HEK293 (cell line): Measurements from ENCODE around the gene APRT.
"Not testable (repeated sequence)": the region's sequence is repeated elsewhere in the genome, so short reads cannot be mapped to it uniquely, and the experiment has no call there.

Experiments
- CTCF ChIA-PET: fragments of 350-600 bp; formaldehyde crosslinking; extraction: SDS; loops from one replicate; lab custom pipeline; 2021; ENCODE audit warnings: antibody characterized with exemption; lab: Yijun Ruan, JAX
- POLR2A ChIA-PET: fragments of 300-600 bp; formaldehyde crosslinking; extraction: SDS; loops from one replicate; lab custom pipeline; 2020; ENCODE audit warnings: antibody characterized with exemption, inconsistent platforms; lab: Yijun Ruan, JAX
- H3K27ac ChIP-seq: fragments of 200-500 bp; sonication (Bioruptor generic); 2 replicates; pipeline ENCODE4 v1.5.1; 2014; ENCODE audit warnings: low read depth, low read length, control low read depth, inconsistent platforms; ENCODE audit errors: extremely low read depth
- H3K36me3 ChIP-seq, 2 experiments: fragments of 200-500 bp in 1 of 2; sonication (Bioruptor generic) in 1 of 2; 1 replicate in 1 of 2; 2 replicates in 1 of 2; pipeline ENCODE4 v1.5.1; 2014 to 2017; ENCODE audit warnings: inconsistent platforms in 2 of 2, low read length in 2 of 2; ENCODE audit not compliant: control insufficient read depth in 2 of 2, insufficient read depth in 1 of 2
- H3K4me1 ChIP-seq: fragments of 200-500 bp; sonication (Bioruptor generic); 2 replicates; pipeline ENCODE4 v1.5.1; 2014; ENCODE audit warnings: mild to moderate bottlenecking, low read length, inconsistent platforms; ENCODE audit not compliant: control insufficient read depth, insufficient read depth
- H3K4me3 ChIP-seq: 2 replicates; pipeline ENCODE4 v1.5.1; 2011; ENCODE audit warnings: low read depth, mild to moderate bottlenecking, control low read depth, low read length, moderate library complexity
- H3K9me3 ChIP-seq: fragments of 200-500 bp; sonication (Bioruptor generic); 2 replicates; pipeline ENCODE4 v1.5.1; 2014; ENCODE audit warnings: low read depth, low read length, inconsistent platforms; ENCODE audit not compliant: control insufficient read depth, insufficient read depth
- GLI2 ChIP-seq: fragments of 450-650 bp; formaldehyde crosslinking; IDR thresholded peaks from 2 replicates; pipeline ENCODE4; 2017; ENCODE audit warnings: missing biosample characterization, missing genetic modification characterization, low read depth, borderline replicate concordance
- GLIS1 ChIP-seq: fragments of 450-650 bp; formaldehyde crosslinking; IDR thresholded peaks from 2 replicates; pipeline ENCODE4 v1.5.1; 2016; ENCODE audit warnings: missing biosample characterization, missing genetic modification characterization
- SP3 ChIP-seq: fragments of 450-650 bp; formaldehyde crosslinking; IDR thresholded peaks from 2 replicates; pipeline ENCODE4 v1.5.1; 2016; ENCODE audit warnings: missing biosample characterization, missing genetic modification characterization
- ZBTB21 ChIP-seq: fragments of 450-650 bp; formaldehyde crosslinking; IDR thresholded peaks from 2 replicates; pipeline ENCODE4 v1.5.1; 2017; ENCODE audit warnings: missing biosample characterization, missing genetic modification characterization
- ZNF121 ChIP-seq: fragments of 450-650 bp; formaldehyde crosslinking; IDR thresholded peaks from 2 replicates; pipeline ENCODE4 v1.5.1; 2016; ENCODE audit warnings: missing biosample characterization, missing genetic modification characterization
- ZNF169 ChIP-seq: fragments of 450-650 bp; formaldehyde crosslinking; IDR thresholded peaks from 2 replicates; pipeline ENCODE4 v1.5.1; 2016; ENCODE audit warnings: missing biosample characterization, missing genetic modification characterization
- ZNF302 ChIP-seq: fragments of 450-650 bp; formaldehyde crosslinking; IDR thresholded peaks from 2 replicates; pipeline ENCODE4 v1.5.1; 2016; ENCODE audit warnings: missing biosample characterization, missing genetic modification characterization, low read depth
- ZNF324 ChIP-seq: fragments of 450-650 bp; formaldehyde crosslinking; IDR thresholded peaks from 2 replicates; pipeline ENCODE4 v1.5.1; 2016; ENCODE audit warnings: missing biosample characterization, missing genetic modification characterization
- ZNF341 ChIP-seq: fragments of 450-650 bp; formaldehyde crosslinking; IDR thresholded peaks from 2 replicates; pipeline ENCODE4; 2016; ENCODE audit warnings: low read depth, missing biosample characterization, missing genetic modification characterization
- ZNF48 ChIP-seq: fragments of 450-650 bp; formaldehyde crosslinking; IDR thresholded peaks from 2 replicates; pipeline ENCODE4 v1.5.1; 2016; ENCODE audit warnings: missing biosample characterization, missing genetic modification characterization
- ZNF501 ChIP-seq: fragments of 450-650 bp; formaldehyde crosslinking; IDR thresholded peaks from 2 replicates; pipeline ENCODE4 v1.5.1; 2016; ENCODE audit warnings: missing biosample characterization, missing genetic modification characterization
- ZNF514 ChIP-seq: fragments of 450-650 bp; formaldehyde crosslinking; IDR thresholded peaks from 2 replicates; pipeline ENCODE4 v1.5.1; 2016; ENCODE audit warnings: missing biosample characterization, missing genetic modification characterization
- ZNF677 ChIP-seq: fragments of 450-650 bp; IDR thresholded peaks from 2 replicates; pipeline ENCODE4 v1.5.0; 2018; ENCODE audit warnings: missing biosample characterization, mild to moderate bottlenecking, missing genetic modification characterization, moderate library complexity
- ZNF701 ChIP-seq: fragments of 450-650 bp; formaldehyde crosslinking; IDR thresholded peaks from 2 replicates; pipeline ENCODE4 v1.5.1; 2016; ENCODE audit warnings: missing biosample characterization, missing genetic modification characterization
- ZNF747 ChIP-seq: fragments of 450-650 bp; formaldehyde crosslinking; IDR thresholded peaks from 2 replicates; pipeline ENCODE4 v1.5.1; 2016; ENCODE audit warnings: missing biosample characterization, missing genetic modification characterization
- TF ChIP-seq, protein P1 (sequence below): IDR thresholded peaks from 2 replicates; pipeline ENCODE4 v1.6.1; 2011; ENCODE audit warnings: mild to moderate bottlenecking, low read depth, low read length, borderline replicate concordance
- TF ChIP-seq, protein P2 (sequence below): fragments of 450-650 bp; formaldehyde crosslinking; IDR thresholded peaks from 2 replicates; pipeline ENCODE4 v1.5.1; 2016; ENCODE audit warnings: missing biosample characterization, missing genetic modification characterization
- TF ChIP-seq, protein P3 (sequence below): fragments of 450-650 bp; formaldehyde crosslinking; IDR thresholded peaks from 2 replicates; pipeline ENCODE4 v1.5.1; 2017; ENCODE audit warnings: missing biosample characterization, missing genetic modification characterization
- TF ChIP-seq, protein P4 (sequence below): fragments of 450-650 bp; formaldehyde crosslinking; IDR thresholded peaks from 2 replicates; pipeline ENCODE4 v1.5.1; 2016; ENCODE audit warnings: missing biosample characterization, missing genetic modification characterization

APRT gene

DNA sequence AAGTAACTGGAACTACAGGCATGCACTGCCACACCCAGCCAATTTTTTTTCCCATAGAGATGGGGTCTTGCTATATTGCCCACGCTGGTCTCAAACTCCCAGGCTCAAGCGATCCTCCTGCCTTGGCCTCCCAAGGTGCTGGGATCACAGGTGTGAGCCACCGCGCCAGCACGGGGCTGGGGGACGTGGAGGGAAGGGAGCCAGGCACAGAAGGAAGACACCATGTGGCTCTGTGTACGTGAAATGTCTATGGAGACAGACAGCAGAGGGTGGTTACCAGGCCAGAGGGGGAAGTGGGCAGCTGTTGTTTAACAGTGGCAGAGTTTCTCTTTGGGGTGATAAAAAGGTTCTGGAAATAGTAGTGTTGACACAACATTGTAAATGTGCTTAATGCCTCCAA, 22.1 kb downstream of the APRT start:
- CTCF ChIA-PET: interaction anchor here (1.2 kb wide), 1 partner anchor 10 kb away, joined by 4 read pairs; no protein-coding TSS in a partner anchor
- TF ChIP-seq, protein P1, sequence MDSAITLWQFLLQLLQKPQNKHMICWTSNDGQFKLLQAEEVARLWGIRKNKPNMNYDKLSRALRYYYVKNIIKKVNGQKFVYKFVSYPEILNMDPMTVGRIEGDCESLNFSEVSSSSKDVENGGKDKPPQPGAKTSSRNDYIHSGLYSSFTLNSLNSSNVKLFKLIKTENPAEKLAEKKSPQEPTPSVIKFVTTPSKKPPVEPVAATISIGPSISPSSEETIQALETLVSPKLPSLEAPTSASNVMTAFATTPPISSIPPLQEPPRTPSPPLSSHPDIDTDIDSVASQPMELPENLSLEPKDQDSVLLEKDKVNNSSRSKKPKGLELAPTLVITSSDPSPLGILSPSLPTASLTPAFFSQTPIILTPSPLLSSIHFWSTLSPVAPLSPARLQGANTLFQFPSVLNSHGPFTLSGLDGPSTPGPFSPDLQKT: no peak
- TF ChIP-seq ZNF121 (peak; percentile 98), SP3 (tag by site-specific recombination) (no peak), ZNF501 (tag by site-specific recombination) (no peak)
- Histone ChIP-seq H3K27ac (no peak overlapping the region), H3K4me1 (peaks cover 4% of the 10 kb centered on the region; the same call in 1 of the 2 replicates), H3K36me3 (no peaks in the 10 kb centered on the region), H3K4me3 (no peak overlapping the region), H3K9me3 (no peaks in the 10 kb centered on the region)
- POLR2A ChIA-PET: no interaction called here

DNA sequence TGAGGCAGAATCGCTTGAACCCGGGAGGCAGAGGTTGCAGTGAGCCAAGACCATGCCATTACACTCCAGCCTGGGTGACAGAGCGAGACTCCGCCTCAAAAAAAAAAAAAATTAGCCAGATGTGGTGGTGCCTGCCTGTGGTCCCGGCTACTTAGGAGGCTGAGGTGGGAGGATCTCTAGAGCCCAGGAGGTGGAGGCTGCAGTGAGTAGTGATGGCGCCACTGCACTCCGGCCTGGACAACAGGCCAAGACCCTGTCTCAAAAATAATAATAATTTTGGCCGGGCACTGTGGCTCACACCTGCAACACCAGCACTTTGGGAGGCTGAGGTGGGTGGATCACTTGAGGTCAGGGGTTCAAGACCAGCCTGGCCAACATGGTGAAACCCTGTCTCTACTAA, 23.0 kb downstream of the APRT start:
- H3K4me3 ChIP-seq, POLR2A ChIA-PET, H3K4me1 ChIP-seq, H3K9me3 ChIP-seq, H3K36me3 ChIP-seq, H3K27ac ChIP-seq: not testable (repeated sequence)
- CTCF ChIA-PET: interaction anchor here (2.3 kb wide), 1 partner anchor 45 kb away, joined by 16 read pairs; no protein-coding TSS in a partner anchor

DNA sequence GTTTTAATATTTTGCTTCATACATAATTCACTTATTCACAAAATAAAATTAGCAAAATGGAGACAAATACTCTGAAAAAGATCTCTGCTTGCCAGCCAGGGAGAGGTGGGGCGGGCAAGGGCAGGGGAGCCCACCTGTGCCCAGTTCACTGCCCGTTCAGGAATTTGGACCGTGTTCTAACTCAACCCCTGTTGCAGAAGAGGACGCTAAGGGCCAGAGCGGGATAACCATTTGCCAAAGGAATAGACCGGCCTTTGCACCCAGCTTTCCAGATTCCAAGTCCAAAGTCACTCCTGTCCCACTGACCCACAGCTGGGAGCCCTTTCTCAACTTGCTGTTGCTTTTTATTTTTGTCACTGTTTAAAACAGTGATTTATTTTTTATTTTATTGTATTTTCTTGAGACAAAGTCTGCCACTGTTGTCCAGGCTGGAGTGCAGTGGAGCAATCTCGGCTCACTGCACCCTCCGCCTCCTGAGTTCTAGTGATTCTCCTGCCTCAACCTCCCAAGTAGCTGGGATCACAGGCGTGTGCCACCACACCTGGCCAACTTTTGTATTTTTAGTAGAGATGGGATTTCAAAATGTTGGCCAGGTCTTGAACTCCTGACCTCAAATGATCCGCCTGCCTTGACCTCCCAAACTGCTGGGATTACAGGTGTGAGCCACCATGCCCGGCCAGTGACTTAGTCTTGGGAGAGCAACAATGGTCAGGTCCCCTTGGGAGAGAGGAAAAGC, 24.0 kb downstream of the APRT start:
- Histone ChIP-seq H3K9me3 (no peaks in the 10 kb centered on the region), H3K4me3 (no peak overlapping the region), H3K36me3 (no peaks in the 10 kb centered on the region), H3K4me1 (peaks cover 7% of the 10 kb centered on the region), H3K27ac (no peak overlapping the region)
- TF ChIP-seq GLI2 (tag by site-specific recombination) (no peak), ZNF514 (tag by site-specific recombination) (no peak), ZNF48 (tag by site-specific recombination) (no peak), ZNF747 (tag by site-specific recombination) (no peak), ZNF324 (tag by site-specific recombination) (no peak), ZNF341 (tag by site-specific recombination) (no peak), ZBTB21 (tag by site-specific recombination) (no peak), SP3 (tag by site-specific recombination) (no peak), ZNF169 (tag by site-specific recombination) (no peak), ZNF677 (no peak), ZNF701 (no peak), ZNF302 (no peak), GLIS1 (tag by site-specific recombination) (no peak)
- TF ChIP-seq, protein P2, sequence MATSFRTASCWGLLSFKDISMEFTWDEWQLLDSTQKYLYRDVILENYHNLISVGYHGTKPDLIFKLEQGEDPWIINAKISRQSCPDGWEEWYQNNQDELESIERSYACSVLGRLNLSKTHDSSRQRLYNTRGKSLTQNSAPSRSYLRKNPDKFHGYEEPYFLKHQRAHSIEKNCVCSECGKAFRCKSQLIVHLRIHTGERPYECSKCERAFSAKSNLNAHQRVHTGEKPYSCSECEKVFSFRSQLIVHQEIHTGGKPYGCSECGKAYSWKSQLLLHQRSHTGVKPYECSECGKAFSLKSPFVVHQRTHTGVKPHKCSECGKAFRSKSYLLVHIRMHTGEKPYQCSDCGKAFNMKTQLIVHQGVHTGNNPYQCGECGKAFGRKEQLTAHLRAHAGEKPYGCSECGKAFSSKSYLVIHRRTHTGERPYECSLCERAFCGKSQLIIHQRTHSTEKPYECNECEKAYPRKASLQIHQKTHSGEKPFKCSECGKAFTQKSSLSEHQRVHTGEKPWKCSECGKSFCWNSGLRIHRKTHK (tag by site-specific recombination): no peak
- TF ChIP-seq, protein P3, sequence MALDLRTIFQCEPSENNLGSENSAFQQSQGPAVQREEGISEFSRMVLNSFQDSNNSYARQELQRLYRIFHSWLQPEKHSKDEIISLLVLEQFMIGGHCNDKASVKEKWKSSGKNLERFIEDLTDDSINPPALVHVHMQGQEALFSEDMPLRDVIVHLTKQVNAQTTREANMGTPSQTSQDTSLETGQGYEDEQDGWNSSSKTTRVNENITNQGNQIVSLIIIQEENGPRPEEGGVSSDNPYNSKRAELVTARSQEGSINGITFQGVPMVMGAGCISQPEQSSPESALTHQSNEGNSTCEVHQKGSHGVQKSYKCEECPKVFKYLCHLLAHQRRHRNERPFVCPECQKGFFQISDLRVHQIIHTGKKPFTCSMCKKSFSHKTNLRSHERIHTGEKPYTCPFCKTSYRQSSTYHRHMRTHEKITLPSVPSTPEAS (tag by site-specific recombination): no peak
- TF ChIP-seq, protein P4, sequence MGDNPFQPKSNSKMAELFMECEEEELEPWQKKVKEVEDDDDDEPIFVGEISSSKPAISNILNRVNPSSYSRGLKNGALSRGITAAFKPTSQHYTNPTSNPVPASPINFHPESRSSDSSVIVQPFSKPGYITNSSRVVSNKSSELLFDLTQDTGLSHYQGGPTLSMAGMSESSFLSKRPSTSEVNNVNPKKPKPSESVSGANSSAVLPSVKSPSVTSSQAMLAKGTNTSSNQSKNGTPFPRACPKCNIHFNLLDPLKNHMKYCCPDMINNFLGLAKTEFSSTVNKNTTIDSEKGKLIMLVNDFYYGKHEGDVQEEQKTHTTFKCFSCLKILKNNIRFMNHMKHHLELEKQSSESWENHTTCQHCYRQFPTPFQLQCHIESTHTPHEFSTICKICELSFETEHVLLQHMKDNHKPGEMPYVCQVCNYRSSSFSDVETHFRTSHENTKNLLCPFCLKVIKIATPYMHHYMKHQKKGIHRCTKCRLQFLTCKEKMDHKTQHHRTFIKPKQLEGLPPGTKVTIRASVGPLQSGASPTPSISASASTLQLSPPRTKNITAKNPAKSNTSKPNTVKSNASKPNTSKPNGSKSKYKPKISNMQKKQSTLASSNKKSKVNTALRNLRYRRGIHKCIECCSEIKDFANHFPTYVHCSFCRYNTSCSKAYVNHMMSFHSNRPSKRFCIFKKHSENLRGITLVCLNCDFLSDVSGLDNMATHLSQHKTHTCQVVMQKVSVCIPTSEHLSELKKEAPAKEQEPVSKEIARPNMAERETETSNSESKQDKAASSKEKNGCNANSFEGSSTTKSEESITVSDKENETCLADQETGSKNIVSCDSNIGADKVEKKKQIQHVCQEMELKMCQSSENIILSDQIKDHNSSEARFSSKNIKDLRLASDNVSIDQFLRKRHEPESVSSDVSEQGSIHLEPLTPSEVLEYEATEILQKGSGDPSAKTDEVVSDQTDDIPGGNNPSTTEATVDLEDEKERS: no peak
- ChIA-PET POLR2A (interaction anchor here (0.7 to 1.4 kb wide), 2 partner anchors 15 to 16 kb away, joined by 3 to 4 read pairs; no protein-coding TSS in a partner anchor), CTCF (interaction anchor here (0.6 to 2.3 kb wide), 5 partner anchors 12 to 995 kb away, joined by 3 to 16 read pairs (median 3); no protein-coding TSS in a partner anchor)
